Karpas-422 (cell line): ENCODE measurements around the gene GOLGA8T. TPM values are rescaled to one million over a fixed set of nuclear protein-coding genes. Genes with fewer than 3 reads are reported as not detected.
"Not testable (repeated sequence)": the region's sequence is repeated elsewhere in the genome, so short reads cannot be mapped to it uniquely, and the experiment has no call there.

Experiments used
- DNase-seq: peaks from one replicate; pipeline ENCODE4 v3.0.0-alpha.2; 2015
- H2AFZ ChIP-seq: fragments of 200-600 bp; sonication (generic); 2 replicates; pipeline ENCODE4 v1.6.1; 2014; ENCODE audit warnings: antibody characterized with exemption, low read length, mixed read lengths
- H3K27ac ChIP-seq: fragments of 200-600 bp; sonication (generic); 2 replicates; pipeline ENCODE4 v1.5.1; 2014; ENCODE audit warnings: mild to moderate bottlenecking, low read length, moderate library complexity
- H3K27me3 ChIP-seq: fragments of 200-600 bp; sonication (generic); 2 replicates; pipeline ENCODE4 v1.6.1; 2014; ENCODE audit warnings: low read length, mixed read lengths
- H3K36me3 ChIP-seq: fragments of 200-600 bp; sonication (generic); 2 replicates; pipeline ENCODE4 v1.6.1; 2014; ENCODE audit warnings: low read length, mixed read lengths; ENCODE audit not compliant: insufficient read depth
- H3K4me1 ChIP-seq: fragments of 200-600 bp; sonication (generic); 2 replicates; pipeline ENCODE4 v1.6.1; 2014; ENCODE audit warnings: mild to moderate bottlenecking, low read length, mixed read lengths
- H3K4me2 ChIP-seq: fragments of 200-600 bp; sonication (generic); 2 replicates; pipeline ENCODE4 v1.6.1; 2014; ENCODE audit warnings: low read length, low read depth, mild to moderate bottlenecking; ENCODE audit not compliant: poor library complexity, severe bottlenecking
- H3K4me3 ChIP-seq: fragments of 200-600 bp; sonication (generic); 2 replicates; pipeline ENCODE4 v1.5.1; 2014; ENCODE audit warnings: mild to moderate bottlenecking, antibody characterized with exemption, low read length, mixed read lengths
- H3K79me2 ChIP-seq: fragments of 200-600 bp; sonication (generic); 2 replicates; pipeline ENCODE4 v1.6.1; 2014; ENCODE audit warnings: mild to moderate bottlenecking, low read length, mixed read lengths
- H3K9ac ChIP-seq: fragments of 200-600 bp; sonication (generic); 2 replicates; pipeline ENCODE4 v1.6.0; 2014; ENCODE audit warnings: low read length
- H3K9me2 ChIP-seq: fragments of 200-600 bp; sonication (generic), shearing (Covaris generic); replicated peaks from 2 replicates; pipeline ENCODE4 v1.6.0; 2014; ENCODE audit warnings: mild to moderate bottlenecking, low read length, moderate library complexity; ENCODE audit not compliant: insufficient read depth
- H3K9me3 ChIP-seq: fragments of 300-700, 200-600 bp; sonication (generic); 2 replicates; pipeline ENCODE4 v1.6.1; 2014; ENCODE audit warnings: low read length, mixed read lengths
- H4K20me1 ChIP-seq: fragments of 200-600 bp; sonication (generic); 2 replicates; pipeline ENCODE4 v1.6.1; 2014; ENCODE audit warnings: mild to moderate bottlenecking, antibody characterized with exemption, low read length, low read depth; ENCODE audit not compliant: insufficient read depth
- total RNA-seq: library from RNA; depleted of rRNA; stranded (reverse); fragments of >200 nt; shearing (Covaris generic); gene quantifications from 2 replicates; pipeline ENCODE4 v1.2.3, GENCODE V29; 2014; ENCODE audit warnings: low replicate concordance

GOLGA8T gene
- total RNA-seq, 1 experiment from 2014 or later, result not detected

GRCh38 chr15:30162479-30163357 is 27.9 kb downstream of the GOLGA8T start:
- H2AFZ ChIP-seq, H3K27ac ChIP-seq, H3K4me1 ChIP-seq, H3K9me2 ChIP-seq, H3K36me3 ChIP-seq, H3K4me3 ChIP-seq, H3K27me3 ChIP-seq, H3K4me2 ChIP-seq, H3K79me2 ChIP-seq, H4K20me1 ChIP-seq, H3K9ac ChIP-seq, DNase-seq, H3K9me3 ChIP-seq: not testable (repeated sequence)

- not testable (repeated sequence) for H3K4me2 ChIP-seq, H2AFZ ChIP-seq, H3K4me3 ChIP-seq, H3K4me1 ChIP-seq, H3K79me2 ChIP-seq, H4K20me1 ChIP-seq, H3K9me2 ChIP-seq, H3K9me3 ChIP-seq, H3K27me3 ChIP-seq, H3K36me3 ChIP-seq, DNase-seq, H3K9ac ChIP-seq, H3K27ac ChIP-seq
Measured at GRCh38 chr15:30163759-30164158, 28.9 kb downstream of the GOLGA8T start.

GRCh38 chr15:30164257-30164656 is 29.4 kb downstream of the GOLGA8T start:
- H3K27me3 ChIP-seq, H3K4me1 ChIP-seq, DNase-seq, H3K4me3 ChIP-seq, H3K9me3 ChIP-seq, H4K20me1 ChIP-seq, H3K9ac ChIP-seq, H2AFZ ChIP-seq, H3K9me2 ChIP-seq, H3K79me2 ChIP-seq, H3K4me2 ChIP-seq, H3K36me3 ChIP-seq, H3K27ac ChIP-seq: not testable (repeated sequence)

- not testable (repeated sequence) for H4K20me1 ChIP-seq, DNase-seq, H2AFZ ChIP-seq, H3K9me2 ChIP-seq, H3K4me1 ChIP-seq, H3K27ac ChIP-seq, H3K36me3 ChIP-seq, H3K9me3 ChIP-seq, H3K9ac ChIP-seq, H3K79me2 ChIP-seq, H3K4me3 ChIP-seq, H3K27me3 ChIP-seq, H3K4me2 ChIP-seq
Measured at GRCh38 chr15:30167403-30167802, 32.6 kb downstream of the GOLGA8T start.

GRCh38 chr15:30167886-30168285 is 33.0 kb downstream of the GOLGA8T start:
- not testable (repeated sequence) for H3K4me2 ChIP-seq, H3K27me3 ChIP-seq, H3K79me2 ChIP-seq, H3K9me2 ChIP-seq, H3K36me3 ChIP-seq, DNase-seq, H3K9ac ChIP-seq, H4K20me1 ChIP-seq, H3K4me1 ChIP-seq, H3K9me3 ChIP-seq, H3K4me3 ChIP-seq, H3K27ac ChIP-seq, H2AFZ ChIP-seq

- H3K4me2 ChIP-seq, H3K4me3 ChIP-seq, H3K36me3 ChIP-seq, H3K9me2 ChIP-seq, H3K9me3 ChIP-seq, H3K9ac ChIP-seq, H3K79me2 ChIP-seq, DNase-seq, H3K4me1 ChIP-seq, H2AFZ ChIP-seq, H3K27me3 ChIP-seq, H3K27ac ChIP-seq, H4K20me1 ChIP-seq: not testable (repeated sequence)
Measured at GRCh38 chr15:30171452-30171851, 36.6 kb downstream of the GOLGA8T start.

GRCh38 chr15:30173041-30173608 is 38.3 kb downstream of the GOLGA8T start:
- not testable (repeated sequence) for H3K4me2 ChIP-seq, H3K4me1 ChIP-seq, H4K20me1 ChIP-seq, H3K36me3 ChIP-seq, H3K27ac ChIP-seq, H3K79me2 ChIP-seq, H2AFZ ChIP-seq, H3K9me2 ChIP-seq, H3K27me3 ChIP-seq, H3K9ac ChIP-seq, H3K9me3 ChIP-seq, H3K4me3 ChIP-seq
- DNase-seq, result peak; percentile 37

- not testable (repeated sequence) for H4K20me1 ChIP-seq, H2AFZ ChIP-seq, H3K36me3 ChIP-seq, H3K4me1 ChIP-seq, DNase-seq, H3K27me3 ChIP-seq, H3K4me2 ChIP-seq, H3K79me2 ChIP-seq, H3K27ac ChIP-seq, H3K9me2 ChIP-seq, H3K4me3 ChIP-seq, H3K9me3 ChIP-seq, H3K9ac ChIP-seq
Measured at GRCh38 chr15:30175291-30175690, 40.4 kb downstream of the GOLGA8T start.
